ENCODE measurements around the gene TBC1D2. TPM values are rescaled to one million over a fixed set of nuclear protein-coding genes. Genes with fewer than 3 reads are reported as not detected.

The TBC1D2 gene
- total RNA-seq, 1 donor from 2014 or later: 24.3 TPM

DNA sequence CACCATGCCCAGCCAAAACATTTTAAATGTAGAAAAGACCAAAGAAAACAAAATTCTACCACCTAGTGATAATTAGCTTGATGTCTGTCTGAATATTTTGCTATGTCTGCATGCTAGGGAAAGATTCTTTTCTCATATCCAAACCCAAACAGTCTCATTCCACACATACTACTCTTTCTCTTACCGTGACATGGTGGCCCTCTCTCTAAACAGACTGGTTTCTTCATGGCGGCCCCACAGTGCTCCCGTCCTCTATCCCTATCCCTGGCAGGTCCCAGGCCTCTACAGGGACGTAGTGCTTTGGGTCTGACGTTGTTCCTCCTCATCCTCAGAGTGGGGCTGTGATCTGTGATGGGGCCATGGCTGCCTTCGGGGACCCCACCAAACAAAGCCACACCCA lies 71.1 kb downstream of the TBC1D2 start:
- Mint-ChIP-seq H3K36me3 (ENCODE audit: low read depth) (no peaks in the 10 kb centered on the region), H3K27ac (ENCODE audit: unreplicated experiment) (peak overlapping the region; percentile 53), H3K27me3 (ENCODE audit: low read depth) (no peaks in the 10 kb centered on the region), H3K9me3 (ENCODE audit: low read depth) (no peaks in the 10 kb centered on the region), H3K4me1 (ENCODE audit: low read depth) (peaks cover 28% of the 10 kb centered on the region), H3K4me3 (ENCODE audit: unreplicated experiment) (no peak overlapping the region)
- TF ChIP-seq, protein P1, sequence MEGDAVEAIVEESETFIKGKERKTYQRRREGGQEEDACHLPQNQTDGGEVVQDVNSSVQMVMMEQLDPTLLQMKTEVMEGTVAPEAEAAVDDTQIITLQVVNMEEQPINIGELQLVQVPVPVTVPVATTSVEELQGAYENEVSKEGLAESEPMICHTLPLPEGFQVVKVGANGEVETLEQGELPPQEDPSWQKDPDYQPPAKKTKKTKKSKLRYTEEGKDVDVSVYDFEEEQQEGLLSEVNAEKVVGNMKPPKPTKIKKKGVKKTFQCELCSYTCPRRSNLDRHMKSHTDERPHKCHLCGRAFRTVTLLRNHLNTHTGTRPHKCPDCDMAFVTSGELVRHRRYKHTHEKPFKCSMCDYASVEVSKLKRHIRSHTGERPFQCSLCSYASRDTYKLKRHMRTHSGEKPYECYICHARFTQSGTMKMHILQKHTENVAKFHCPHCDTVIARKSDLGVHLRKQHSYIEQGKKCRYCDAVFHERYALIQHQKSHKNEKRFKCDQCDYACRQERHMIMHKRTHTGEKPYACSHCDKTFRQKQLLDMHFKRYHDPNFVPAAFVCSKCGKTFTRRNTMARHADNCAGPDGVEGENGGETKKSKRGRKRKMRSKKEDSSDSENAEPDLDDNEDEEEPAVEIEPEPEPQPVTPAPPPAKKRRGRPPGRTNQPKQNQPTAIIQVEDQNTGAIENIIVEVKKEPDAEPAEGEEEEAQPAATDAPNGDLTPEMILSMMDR (IDR thresholded peaks at IDR 0.05): no peak
- peak; percentile 41 for DNase-seq (ENCODE audit: low spot score)

DNA sequence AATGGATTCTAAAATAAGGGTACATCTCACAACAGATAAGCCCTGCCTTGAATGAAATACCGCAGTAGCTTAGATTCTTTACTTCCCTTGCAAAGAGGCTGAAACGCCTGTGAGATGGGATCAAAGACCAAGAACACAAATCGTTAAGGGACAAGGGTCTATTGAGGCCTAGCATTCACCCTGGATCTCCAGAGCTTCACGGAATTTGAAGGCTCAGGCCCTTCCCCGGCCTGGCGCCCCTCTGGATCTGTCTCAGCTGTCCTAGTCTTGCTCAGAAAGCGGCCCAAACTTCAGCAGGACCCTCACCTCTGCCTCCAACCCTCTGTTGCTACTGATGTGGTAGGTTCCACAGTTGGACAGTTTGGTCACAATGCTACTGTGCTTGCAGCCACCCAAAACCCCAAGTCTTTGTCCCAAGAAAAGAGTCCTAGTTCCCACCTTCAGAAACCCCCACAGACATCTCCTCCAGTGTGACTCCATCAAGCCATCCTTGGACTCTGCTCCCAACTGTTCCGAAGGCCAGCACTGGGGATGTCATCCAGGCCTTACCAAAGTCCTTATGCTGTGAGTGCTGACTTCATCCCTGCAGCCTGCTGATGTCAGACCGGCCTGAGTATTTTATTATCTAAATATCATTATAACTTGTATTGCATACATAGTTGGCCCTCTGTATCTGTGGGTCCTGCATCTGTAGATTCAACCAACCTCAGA lies 72.4 kb downstream of the TBC1D2 start:
- H3K4me1 Mint-ChIP-seq (ENCODE audit: low read depth): peaks cover 28% of the 10 kb centered on the region
- H3K4me3 Mint-ChIP-seq (ENCODE audit: unreplicated experiment): no peak overlapping the region
- TF ChIP-seq, protein P1 (IDR thresholded peaks at IDR 0.05): no peak
- H3K36me3 Mint-ChIP-seq (ENCODE audit: low read depth): peaks cover 2% of the 10 kb centered on the region
- H3K9me3 Mint-ChIP-seq (ENCODE audit: low read depth): no peaks in the 10 kb centered on the region
- no peaks in the 10 kb centered on the region for H3K27me3 Mint-ChIP-seq (ENCODE audit: low read depth)
- H3K27ac Mint-ChIP-seq (ENCODE audit: unreplicated experiment): no peak overlapping the region
- peak; percentile 13 for DNase-seq (ENCODE audit: low spot score)

DNA sequence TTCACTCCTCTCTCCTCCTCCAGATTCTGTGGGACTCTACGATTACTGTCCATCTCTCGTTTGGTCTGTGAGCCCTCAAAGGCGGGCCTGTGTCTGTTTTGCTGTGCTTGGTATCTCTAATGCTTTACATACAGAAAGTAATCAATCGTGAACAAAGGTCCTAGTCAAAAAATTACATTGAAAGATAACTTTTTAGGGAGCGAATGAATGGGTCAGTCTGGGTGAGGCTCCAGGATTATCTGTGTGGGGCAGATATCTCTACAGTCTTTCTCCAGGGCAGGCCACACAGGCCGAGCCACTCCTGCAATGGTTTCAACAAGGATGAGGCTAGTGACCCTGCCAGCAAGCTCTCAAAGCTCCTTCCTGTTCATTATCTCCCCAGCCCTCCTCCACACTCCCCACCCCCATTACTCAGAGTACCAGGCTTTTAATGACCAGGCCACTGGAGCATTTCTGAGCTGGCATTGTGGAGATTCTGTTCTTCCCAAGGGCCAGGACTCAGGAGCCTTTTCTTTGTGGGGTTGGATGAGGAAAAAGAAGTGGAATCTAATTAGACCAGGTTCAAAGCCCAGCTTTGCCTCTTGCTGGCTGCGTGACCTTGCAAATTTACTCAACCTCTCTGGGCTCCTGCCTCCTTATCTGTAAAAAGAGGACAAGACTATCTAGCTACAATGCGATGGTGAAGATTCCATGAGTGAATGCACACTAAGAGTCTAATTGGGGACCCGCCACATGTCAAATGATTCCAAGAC lies 73.2 kb downstream of the TBC1D2 start:
- TF ChIP-seq, protein P1 (IDR thresholded peaks at IDR 0.05): no peak
- peak; percentile 4 for DNase-seq (ENCODE audit: low spot score)
- H3K9me3 Mint-ChIP-seq (ENCODE audit: low read depth): no peaks in the 10 kb centered on the region
- H3K36me3 Mint-ChIP-seq (ENCODE audit: low read depth): peaks cover 2% of the 10 kb centered on the region
- H3K27ac Mint-ChIP-seq (ENCODE audit: unreplicated experiment): no peak overlapping the region
- H3K4me1 Mint-ChIP-seq (ENCODE audit: low read depth): peaks cover 23% of the 10 kb centered on the region
- no peaks in the 10 kb centered on the region for H3K27me3 Mint-ChIP-seq (ENCODE audit: low read depth)
- no peak overlapping the region for H3K4me3 Mint-ChIP-seq (ENCODE audit: unreplicated experiment)

DNA sequence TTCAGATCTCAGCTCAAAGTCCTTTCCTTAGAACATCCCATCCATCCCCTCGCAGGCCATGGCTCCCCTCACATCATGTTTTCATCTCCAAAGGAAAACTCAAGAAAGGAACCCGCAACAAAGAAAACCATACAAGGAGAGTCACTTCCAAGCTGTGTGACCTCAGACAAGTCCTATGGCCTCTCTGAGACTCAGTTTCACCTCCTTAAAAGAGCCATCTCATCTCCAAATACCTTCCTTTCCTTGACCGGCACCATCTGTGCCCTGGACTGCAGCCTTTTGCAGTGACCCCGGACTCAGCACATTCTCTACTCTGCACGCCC lies 73.7 kb downstream of the TBC1D2 start:
- Mint-ChIP-seq H3K4me1 (ENCODE audit: low read depth) (peaks cover 23% of the 10 kb centered on the region), H3K36me3 (ENCODE audit: low read depth) (peaks cover 2% of the 10 kb centered on the region), H3K27me3 (ENCODE audit: low read depth) (no peaks in the 10 kb centered on the region), H3K9me3 (ENCODE audit: low read depth) (no peaks in the 10 kb centered on the region), H3K27ac (ENCODE audit: unreplicated experiment) (no peak overlapping the region), H3K4me3 (ENCODE audit: unreplicated experiment) (no peak overlapping the region)
- DNase-seq (ENCODE audit: low spot score): no peak
- TF ChIP-seq, protein P1 (IDR thresholded peaks at IDR 0.05): no peak

DNA sequence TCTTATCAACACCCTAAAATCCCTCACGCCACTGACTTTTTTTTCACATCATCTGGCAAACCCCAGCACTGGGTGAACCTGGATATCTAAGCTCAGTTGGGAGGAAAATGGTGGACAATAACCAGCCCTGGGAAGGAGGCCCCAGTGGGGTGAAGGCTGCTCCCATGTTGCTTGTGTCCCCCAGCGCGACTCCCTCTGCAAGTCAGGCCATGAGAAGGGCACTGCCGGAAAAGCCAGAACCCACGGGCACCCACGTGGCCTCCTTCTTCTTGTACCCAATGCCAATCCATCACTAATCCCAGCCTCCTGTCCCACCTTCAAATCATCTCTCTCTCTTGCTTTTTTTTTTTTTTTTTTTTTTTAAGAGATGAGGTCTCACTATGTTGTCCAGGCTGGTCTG lies 74.5 kb downstream of the TBC1D2 start:
- H3K27me3 Mint-ChIP-seq (ENCODE audit: low read depth): no peaks in the 10 kb centered on the region
- H3K9me3 Mint-ChIP-seq (ENCODE audit: low read depth): no peaks in the 10 kb centered on the region
- TF ChIP-seq, protein P1 (IDR thresholded peaks at IDR 0.05): no peak
- no peak overlapping the region for H3K27ac Mint-ChIP-seq (ENCODE audit: unreplicated experiment)
- H3K4me1 Mint-ChIP-seq (ENCODE audit: low read depth): peaks cover 19% of the 10 kb centered on the region
- H3K4me3 Mint-ChIP-seq (ENCODE audit: unreplicated experiment): no peak overlapping the region
- DNase-seq (ENCODE audit: low spot score): peak; percentile 58
- peaks cover 2% of the 10 kb centered on the region for H3K36me3 Mint-ChIP-seq (ENCODE audit: low read depth)
